Endothelial cell of umbilical vein (primary cell): ENCODE results near the gene STAB1. TPM values are rescaled to one million over a fixed set of nuclear protein-coding genes. Genes with fewer than 3 reads are reported as not detected.

Experiments
- BruUV-seq: library from RNA; stranded (reverse); fragments of 400-500 nt; replicated peaks from 2 replicates; lab custom pipeline; 2021; lab: Mats Ljungman, UMichigan
- CTCF ChIA-PET: fragments of 300-600, 350-600 bp; sonication (Branson Sonifier 250); formaldehyde crosslinking; loops from one replicate; lab custom pipeline; 2021; ENCODE audit warnings: antibody characterized with exemption, inconsistent platforms; lab: Charles Lee
- POLR2A ChIA-PET: fragments of 300-600, 350-600 bp; sonication (Branson Sonifier 250); formaldehyde crosslinking; loops from one replicate; lab custom pipeline; 2021; ENCODE audit warnings: antibody characterized with exemption, inconsistent platforms; lab: Charles Lee
- DNase-seq: peaks from one replicate; pipeline ENCODE4 v3.0.0-alpha.2; 2011; ENCODE audit warnings: low read depth, low spot score
- FAIRE-seq: peaks from 2 replicates; lab custom pipeline; 2011; peaks lifted over from hg19 to GRCh38; lab: Jason Lieb, UNC
- H2AFZ ChIP-seq: 2 replicates; pipeline ENCODE4 v1.6.0; 2012; ENCODE audit warnings: low read depth, low read length, control low read depth, inconsistent platforms
- H3K27ac ChIP-seq: 2 replicates; pipeline ENCODE4 v1.5.1; 2011; ENCODE audit warnings: low read depth, mild to moderate bottlenecking, control low read depth, low read length, moderate library complexity; ENCODE audit not compliant: insufficient read depth
- H3K27me3 ChIP-seq, 2 experiments: 2 replicates each; pipeline versions ENCODE4 v1.6.0 to v1.6.1; 2011; ENCODE audit warnings: low read length in 2 of 2, mixed read lengths in 1 of 2; ENCODE audit not compliant: control insufficient read depth in 2 of 2, insufficient read depth in 2 of 2
- H3K36me3 ChIP-seq, 2 experiments: 2 replicates in 1 of 2; 3 replicates in 1 of 2; pipeline ENCODE4 v1.5.1; 2011; ENCODE audit warnings: low read length in 2 of 2, mild to moderate bottlenecking in 1 of 2, moderate library complexity in 1 of 2; ENCODE audit not compliant: control insufficient read depth in 2 of 2, insufficient read depth in 2 of 2; ENCODE audit errors: extremely low read depth in 1 of 2
- H3K4me1 ChIP-seq: 3 replicates; pipeline ENCODE4 v1.5.1; 2011; ENCODE audit warnings: mild to moderate bottlenecking, low read length; ENCODE audit not compliant: control insufficient read depth, insufficient read depth; ENCODE audit errors: extremely low read depth
- H3K4me2 ChIP-seq: 2 replicates; pipeline ENCODE4 v1.6.1; 2011; ENCODE audit warnings: low read length, control low read depth, mixed read lengths; ENCODE audit not compliant: insufficient read depth
- H3K4me3 ChIP-seq, 3 experiments: fragments of 200-600 bp in 1 of 3; sonication (generic), shearing (Covaris generic) in 1 of 3; replicated peaks in 1 of 3; 2 replicates each; pipeline ENCODE4 v1.5.1; 2011 to 2016; ENCODE audit warnings: control low read depth in 3 of 3, low read length in 3 of 3, mild to moderate bottlenecking in 2 of 3, inconsistent platforms in 1 of 3, low read depth in 1 of 3, moderate library complexity in 1 of 3; ENCODE audit not compliant: insufficient read depth in 1 of 3
- H3K79me2 ChIP-seq: 2 replicates; pipeline ENCODE4 v1.6.0; 2012; ENCODE audit warnings: low read length, inconsistent platforms; ENCODE audit not compliant: control insufficient read depth, insufficient read depth
- H3K9ac ChIP-seq: replicated peaks from 2 replicates; pipeline ENCODE3; 2011; ENCODE audit warnings: low read length, control low read depth; ENCODE audit not compliant: insufficient read depth; ENCODE audit errors: extremely low read depth
- H3K9me1 ChIP-seq: replicated peaks from 3 replicates; pipeline ENCODE4 v1.6.0; 2011; ENCODE audit warnings: mild to moderate bottlenecking, low read length; ENCODE audit not compliant: control insufficient read depth, insufficient read depth; ENCODE audit errors: extremely low read depth
- H3K9me3 ChIP-seq: replicated peaks from 2 replicates; pipeline ENCODE4 v1.5.1; 2012; ENCODE audit warnings: low read length, inconsistent platforms; ENCODE audit not compliant: control insufficient read depth, insufficient read depth
- H4K20me1 ChIP-seq: replicated peaks from 2 replicates; pipeline ENCODE3; 2011; ENCODE audit warnings: mild to moderate bottlenecking, low read length; ENCODE audit not compliant: control insufficient read depth, insufficient read depth; ENCODE audit errors: extremely low read depth
- CTCF ChIP-seq, 2 donors: IDR thresholded peaks; 1 replicate in 1 of 2; 2 replicates in 1 of 2; pipeline ENCODE4 v1.5.1; 2011; ENCODE audit warnings: low read length in 2 of 2, mild to moderate bottlenecking in 2 of 2, moderate library complexity in 2 of 2, control low read depth in 1 of 2, inconsistent platforms in 1 of 2, low read depth in 1 of 2; ENCODE audit not compliant: insufficient read depth in 1 of 2; ENCODE audit errors: extremely low read depth in 1 of 2
- EZH2 ChIP-seq: IDR thresholded peaks from 2 replicates; pipeline ENCODE4 v1.6.1; 2012; ENCODE audit warnings: borderline replicate concordance, low read depth, mild to moderate bottlenecking, moderate library complexity, low read length, inconsistent platforms; ENCODE audit not compliant: severe bottlenecking
- FOS ChIP-seq: IDR thresholded peaks from 2 replicates; pipeline ENCODE4 v1.6.1; 2011; ENCODE audit warnings: mild to moderate bottlenecking, low read length, moderate library complexity, borderline replicate concordance; ENCODE audit not compliant: insufficient read depth
- GATA2 ChIP-seq: IDR thresholded peaks from 2 replicates; pipeline ENCODE4 v1.7.0; 2011; ENCODE audit warnings: low read depth, mild to moderate bottlenecking, moderate library complexity, mixed read lengths, low read length; ENCODE audit not compliant: insufficient read length, insufficient read depth
- JUN ChIP-seq: IDR thresholded peaks from 2 replicates; pipeline ENCODE4 v1.6.1; 2011; ENCODE audit warnings: borderline replicate concordance, low read depth; ENCODE audit not compliant: insufficient read length, insufficient read depth
- MAX ChIP-seq: IDR thresholded peaks from 2 replicates; pipeline ENCODE4 v1.6.1; 2011; ENCODE audit not compliant: insufficient read depth, insufficient read length
- MYC ChIP-seq: IDR thresholded peaks from one replicate; pipeline ENCODE4 v1.6.1; 2011; ENCODE audit warnings: mild to moderate bottlenecking, low read depth, low read length
- POLR2A ChIP-seq: IDR thresholded peaks from 2 replicates; pipeline ENCODE4 v1.6.1; 2012; ENCODE audit warnings: low read depth, mild to moderate bottlenecking, control low read depth, low read length
- POLR2AphosphoS5 ChIP-seq: IDR thresholded peaks from 2 replicates; pipeline ENCODE4 v1.6.1; 2012; ENCODE audit warnings: low read depth, mild to moderate bottlenecking, control low read depth, low read length, moderate library complexity; ENCODE audit not compliant: insufficient read depth
- dilution Hi-C: fragments of 300-500 bp; cut with MboI; formaldehyde crosslinking; loops from one replicate; pipeline ENCODE4 v1.15.0; 2019; ENCODE audit warnings: low sequenced_read_pairs; ENCODE audit not compliant: extremely low pct_ligation_motif_present
- intact Hi-C: fragments of 100-400 bp; cut with micrococcal nuclease; formaldehyde crosslinking; loops from one replicate; pipeline ENCODE4 v1.10.0; 2022
- polyA plus RNA-seq, 4 experiments: library from polyadenylated mRNA; depleted of rRNA in 3 of 4; stranded (reverse) in 3 of 4; unstranded in 1 of 4; fragments of >200 nt; gene quantifications; 2 replicates each; pipeline versions ENCODE4 v1.2.1 to v1.2.3, GENCODE V29; 2011 to 2012; ENCODE audit warnings: missing spikeins in 1 of 4
- total RNA-seq: library from RNA; stranded (reverse); gene quantifications from 2 replicates; pipeline ENCODE4 v1.2.3, GENCODE V29; 2021

Gene STAB1
- total and polyA plus RNA-seq, 2 donors (not counting 3 experiments of a cell fraction or from before 2014, with no cell fraction given): 369 TPM

- H3K9ac ChIP-seq: peak overlapping the region; percentile 95
- peak overlapping the region; percentile 79 for H3K4me2 ChIP-seq
- no peaks in the 10 kb centered on the region for H3K27me3 ChIP-seq
- H3K36me3 ChIP-seq: peaks cover 0 to 21% of the 10 kb centered on the region in 2 experiments
- no peak overlapping the region for H2AFZ ChIP-seq
- H3K79me2 ChIP-seq: peaks cover 43% of the 10 kb centered on the region
- no peak for FAIRE-seq
- H3K4me3 ChIP-seq: peak overlapping the region in 2 of 3 experiments; percentile 71 to 90
- CTCF ChIA-PET: interaction anchor here (0.7 to 1.2 kb wide), 3 partner anchors 34 to 59 kb away, joined by 3 to 5 read pairs (median 3); partner anchors contain the start of gene STAB1
- peak overlapping the region; percentile 92 for H3K27ac ChIP-seq
- no peaks in the 10 kb centered on the region for H3K9me1 ChIP-seq
- H3K4me1 ChIP-seq: peaks cover 41% of the 10 kb centered on the region
- H3K9me3 ChIP-seq: no peaks in the 10 kb centered on the region
- H4K20me1 ChIP-seq: no peaks in the 10 kb centered on the region
- dilution Hi-C loops (no loop called here), intact Hi-C loops (loop anchor here (1.0 kb wide), 2 partner anchors 37 to 60 kb away; partner anchors contain the start of gene STAB1)
- no peak for DNase-seq
- POLR2A ChIA-PET: interaction anchor here (0.6 kb wide), 1 partner anchor 42 kb away, joined by 3 read pairs; no protein-coding TSS in a partner anchor
- BruUV-seq: TSS peak; percentile 56
- no peak for TF ChIP-seq CTCF (IDR thresholded peaks at IDR 0.05; ENCODE audit: extremely low read depth in 1 of 2, insufficient read depth in 1 of 2, low read depth in 1 of 2, low read length in 2 of 2)
- TF ChIP-seq JUN: no peak
- no peak for TF ChIP-seq MAX
- no peak for TF ChIP-seq MYC
- TF ChIP-seq POLR2AphosphoS5: no peak
- TF ChIP-seq EZH2: no peak
- no peak for TF ChIP-seq POLR2A
- no peak for TF ChIP-seq GATA2
- no peak for TF ChIP-seq FOS
Observed at GRCh38 chr3:52531860-52532516, 36.9 kb downstream of the STAB1 start.
